ENCODE results near the gene FLCN.

DNA sequence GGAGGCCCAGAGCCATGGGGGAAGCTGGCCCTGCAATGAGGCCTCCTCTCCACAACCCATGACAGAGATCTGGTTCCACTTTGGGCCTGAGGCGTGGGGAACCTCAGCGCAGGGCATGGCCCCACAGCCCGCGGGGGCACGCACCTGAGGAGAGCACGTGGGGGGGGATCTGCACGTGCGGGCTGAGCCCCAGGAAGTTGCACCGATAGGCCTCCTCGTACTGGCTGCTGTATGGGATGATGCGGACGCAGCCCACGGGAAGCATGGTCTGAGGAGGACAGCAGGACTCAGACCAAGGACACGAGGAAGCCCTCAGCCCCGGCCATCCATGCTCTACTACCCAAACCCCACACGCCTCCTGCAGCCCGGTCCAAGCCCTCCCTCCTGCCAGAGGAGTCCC is 20.7 kb downstream of the FLCN start:
- TF ChIP-seq, protein P1, sequence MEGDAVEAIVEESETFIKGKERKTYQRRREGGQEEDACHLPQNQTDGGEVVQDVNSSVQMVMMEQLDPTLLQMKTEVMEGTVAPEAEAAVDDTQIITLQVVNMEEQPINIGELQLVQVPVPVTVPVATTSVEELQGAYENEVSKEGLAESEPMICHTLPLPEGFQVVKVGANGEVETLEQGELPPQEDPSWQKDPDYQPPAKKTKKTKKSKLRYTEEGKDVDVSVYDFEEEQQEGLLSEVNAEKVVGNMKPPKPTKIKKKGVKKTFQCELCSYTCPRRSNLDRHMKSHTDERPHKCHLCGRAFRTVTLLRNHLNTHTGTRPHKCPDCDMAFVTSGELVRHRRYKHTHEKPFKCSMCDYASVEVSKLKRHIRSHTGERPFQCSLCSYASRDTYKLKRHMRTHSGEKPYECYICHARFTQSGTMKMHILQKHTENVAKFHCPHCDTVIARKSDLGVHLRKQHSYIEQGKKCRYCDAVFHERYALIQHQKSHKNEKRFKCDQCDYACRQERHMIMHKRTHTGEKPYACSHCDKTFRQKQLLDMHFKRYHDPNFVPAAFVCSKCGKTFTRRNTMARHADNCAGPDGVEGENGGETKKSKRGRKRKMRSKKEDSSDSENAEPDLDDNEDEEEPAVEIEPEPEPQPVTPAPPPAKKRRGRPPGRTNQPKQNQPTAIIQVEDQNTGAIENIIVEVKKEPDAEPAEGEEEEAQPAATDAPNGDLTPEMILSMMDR (IDR thresholded peaks at IDR 0.05 in 4 of 5, conservative IDR thresholded peaks at IDR 0.05 in 1 of 5) = no peak
- no peak for TF ChIP-seq POLR2A (IDR thresholded peaks at IDR 0.05)
